ENCODE measurements around the gene PDE9A.

PDE9A gene

GRCh38 chr21:42760951-42761751 lies 107.7 kb downstream of the PDE9A start:
- no peak for DNase-seq

GRCh38 chr21:42761776-42762335 lies 108.4 kb downstream of the PDE9A start:
- no peak for DNase-seq

GRCh38 chr21:42763581-42764442 lies 110.4 kb downstream of the PDE9A start:
- DNase-seq, result no peak

GRCh38 chr21:42764443-42764760 lies 111.0 kb downstream of the PDE9A start:
- no peak for DNase-seq

- no peak for DNase-seq
Observed at GRCh38 chr21:42764883-42765282, 111.5 kb downstream of the PDE9A start.

- DNase-seq, result no peak
Observed at GRCh38 chr21:42765656-42766055, 112.2 kb downstream of the PDE9A start.

GRCh38 chr21:42766739-42767560 lies 113.5 kb downstream of the PDE9A start:
- DNase-seq, result no peak

- no peak for DNase-seq
Observed at GRCh38 chr21:42767561-42767835, 114.1 kb downstream of the PDE9A start.

- DNase-seq, result no peak
Observed at GRCh38 chr21:42768324-42769121, 115.1 kb downstream of the PDE9A start.

GRCh38 chr21:42769183-42769819 lies 115.9 kb downstream of the PDE9A start:
- DNase-seq, result no peak

GRCh38 chr21:42769820-42770716 lies 116.6 kb downstream of the PDE9A start:
- no peak for DNase-seq

GRCh38 chr21:42770717-42771502 lies 117.5 kb downstream of the PDE9A start:
- no peak for DNase-seq

- DNase-seq, result no peak
Observed at GRCh38 chr21:42771503-42771805, 118.0 kb downstream of the PDE9A start.

- no peak for DNase-seq
Observed at GRCh38 chr21:42775123-42775522, 121.7 kb downstream of the PDE9A start.

- DNase-seq, result no peak
Observed at GRCh38 chr21:42775891-42776290, 122.5 kb downstream of the PDE9A start.

GRCh38 chr21:42777064-42777756 lies 123.8 kb downstream of the PDE9A start:
- no peak for DNase-seq

- no peak for DNase-seq
Observed at GRCh38 chr21:42777757-42778344, 124.4 kb downstream of the PDE9A start.

- no peak for DNase-seq
Observed at GRCh38 chr21:42779431-42779861, 126.0 kb downstream of the PDE9A start.

GRCh38 chr21:42780617-42781016 lies 127.2 kb downstream of the PDE9A start:
- no peak for DNase-seq

Data from stimulated activated CD4-positive, alpha-beta T cell treated with anti-CD3 and anti-CD28 coated beads, Interleukin-4, amount 100 ng/mL, for 4 hours (primary cell).